NT2/D1 (cell line): ENCODE results near the gene CACNB1.

Experiments
- SUZ12 ChIP-seq: IDR thresholded peaks from 2 replicates; pipeline ENCODE4 v1.6.1; 2011; ENCODE audit not compliant: insufficient read length, insufficient read depth; ENCODE audit errors: extremely low read depth
- YY1 ChIP-seq: IDR thresholded peaks from 2 replicates; pipeline ENCODE4 v1.6.1; 2011; ENCODE audit not compliant: insufficient read length, insufficient read depth
- ZNF274 ChIP-seq: IDR thresholded peaks from 2 replicates; pipeline ENCODE4 v1.6.1; 2011; ENCODE audit warnings: mild to moderate bottlenecking, low read depth, low read length

DNA sequence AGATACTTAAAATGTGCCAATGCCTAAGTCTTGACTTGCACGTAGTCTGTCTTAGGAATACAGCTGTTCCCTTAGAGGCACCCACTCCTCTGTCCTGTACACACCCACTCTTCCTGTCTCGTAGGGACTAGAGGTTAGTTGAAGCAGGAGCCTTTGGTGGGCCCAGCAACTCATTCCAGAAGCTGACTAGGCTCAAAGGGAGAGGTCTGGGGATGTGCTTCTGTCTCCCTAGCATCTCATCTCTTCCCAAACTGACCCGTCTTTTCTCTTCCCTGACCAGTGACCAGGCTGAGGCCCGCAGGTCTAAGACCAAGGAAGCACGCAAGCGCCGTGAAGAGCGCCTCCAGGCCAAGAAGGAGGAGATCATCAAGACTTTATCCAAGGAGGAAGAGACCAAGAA, 6.8 kb upstream of the CACNB1 start:
- TF ChIP-seq SUZ12 (no peak), YY1 (no peak), ZNF274 (no peak)
